ENCODE data around the gene DGKG.

DNA sequence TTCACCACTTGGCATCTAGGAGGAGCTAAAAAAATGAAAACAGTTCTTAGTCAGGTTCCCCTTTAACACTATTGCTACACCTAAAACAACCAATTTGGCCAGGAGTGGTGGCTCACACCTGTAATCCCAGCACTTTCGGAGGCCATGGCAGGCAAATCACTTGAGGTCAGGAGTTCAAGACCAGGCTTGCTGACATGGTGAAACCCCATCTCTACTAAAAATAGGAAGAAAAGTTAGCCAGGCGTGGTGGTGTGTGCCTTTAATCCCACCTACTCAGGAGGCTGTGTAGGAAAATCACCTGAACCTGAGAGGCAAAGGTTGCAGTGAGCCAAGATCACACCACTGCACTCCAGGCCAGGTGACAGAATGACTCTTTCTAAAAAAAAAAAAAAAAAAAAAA lies 124.1 kb downstream of the DGKG start:
- TF ChIP-seq, protein P1, sequence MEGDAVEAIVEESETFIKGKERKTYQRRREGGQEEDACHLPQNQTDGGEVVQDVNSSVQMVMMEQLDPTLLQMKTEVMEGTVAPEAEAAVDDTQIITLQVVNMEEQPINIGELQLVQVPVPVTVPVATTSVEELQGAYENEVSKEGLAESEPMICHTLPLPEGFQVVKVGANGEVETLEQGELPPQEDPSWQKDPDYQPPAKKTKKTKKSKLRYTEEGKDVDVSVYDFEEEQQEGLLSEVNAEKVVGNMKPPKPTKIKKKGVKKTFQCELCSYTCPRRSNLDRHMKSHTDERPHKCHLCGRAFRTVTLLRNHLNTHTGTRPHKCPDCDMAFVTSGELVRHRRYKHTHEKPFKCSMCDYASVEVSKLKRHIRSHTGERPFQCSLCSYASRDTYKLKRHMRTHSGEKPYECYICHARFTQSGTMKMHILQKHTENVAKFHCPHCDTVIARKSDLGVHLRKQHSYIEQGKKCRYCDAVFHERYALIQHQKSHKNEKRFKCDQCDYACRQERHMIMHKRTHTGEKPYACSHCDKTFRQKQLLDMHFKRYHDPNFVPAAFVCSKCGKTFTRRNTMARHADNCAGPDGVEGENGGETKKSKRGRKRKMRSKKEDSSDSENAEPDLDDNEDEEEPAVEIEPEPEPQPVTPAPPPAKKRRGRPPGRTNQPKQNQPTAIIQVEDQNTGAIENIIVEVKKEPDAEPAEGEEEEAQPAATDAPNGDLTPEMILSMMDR (IDR thresholded peaks at IDR 0.05) = no peak
- TF ChIP-seq POLR2A (IDR thresholded peaks at IDR 0.05) = no peak
